Thoracic aorta (tissue), 2 donors: ENCODE data around the gene PALD1. TPM values are rescaled to one million over a fixed set of nuclear protein-coding genes. Genes with fewer than 3 reads are reported as not detected.

ENCODE experiments used
- ATAC-seq: fragments of 150-250 bp; one replicate; pipeline ENCODE4 v1.8.0; 2017; ENCODE audit warnings: low read depth; ENCODE audit not compliant: insufficient number of reproducible peaks, low FRiP score
- DNase-seq: peaks from one replicate; pipeline ENCODE4 v3.0.0-alpha.2; 2020; ENCODE audit warnings: low spot score
- H3K27ac ChIP-seq, 2 donors: fragments of 200-600 bp; sonication (generic); 1 replicate in 1 of 2; 2 replicates in 1 of 2; pipeline ENCODE4 v1.5.1; 2016; ENCODE audit warnings: mild to moderate bottlenecking in 2 of 2, moderate library complexity in 2 of 2
- H3K27me3 ChIP-seq: fragments of 200-600 bp; sonication (generic); replicated peaks from 2 replicates; pipeline ENCODE4 v1.6.0; 2016; ENCODE audit warnings: mild to moderate bottlenecking; ENCODE audit not compliant: insufficient read depth
- H3K36me3 ChIP-seq: fragments of 200-600 bp; sonication (generic); one replicate; pipeline ENCODE4 v1.5.1; 2016
- H3K4me1 ChIP-seq, 2 donors: fragments of 200-600 bp; sonication (generic); 1 replicate in 1 of 2; 2 replicates in 1 of 2; pipeline versions ENCODE4 v1.5.1 to v1.6.0; 2016; ENCODE audit warnings: low read depth in 2 of 2, mild to moderate bottlenecking in 1 of 2; ENCODE audit not compliant: control insufficient read depth in 1 of 2
- H3K4me3 ChIP-seq: fragments of 200-600 bp; sonication (generic); 2 replicates; pipeline ENCODE4 v1.5.1; 2016; ENCODE audit warnings: mild to moderate bottlenecking
- H3K9me3 ChIP-seq: fragments of 200-600 bp; sonication (generic); 2 replicates; pipeline ENCODE4 v1.5.1; 2016
- total RNA-seq, 2 donors: library from RNA; depleted of rRNA; stranded (reverse); fragments of >200 nt; gene quantifications; one replicate each; pipeline versions ENCODE4 v1.1.0 to v1.2.3, GENCODE V29; 2016
- TF ChIP-seq, protein P1 (sequence below): fragments of 200-600 bp; sonication (generic); IDR thresholded peaks from one replicate; pipeline ENCODE4 v1.5.1; 2019; ENCODE audit warnings: antibody characterized with exemption

PALD1 gene
- total RNA-seq, 2 donors from 2014 or later, result 19.5 to 19.7 TPM

DNA sequence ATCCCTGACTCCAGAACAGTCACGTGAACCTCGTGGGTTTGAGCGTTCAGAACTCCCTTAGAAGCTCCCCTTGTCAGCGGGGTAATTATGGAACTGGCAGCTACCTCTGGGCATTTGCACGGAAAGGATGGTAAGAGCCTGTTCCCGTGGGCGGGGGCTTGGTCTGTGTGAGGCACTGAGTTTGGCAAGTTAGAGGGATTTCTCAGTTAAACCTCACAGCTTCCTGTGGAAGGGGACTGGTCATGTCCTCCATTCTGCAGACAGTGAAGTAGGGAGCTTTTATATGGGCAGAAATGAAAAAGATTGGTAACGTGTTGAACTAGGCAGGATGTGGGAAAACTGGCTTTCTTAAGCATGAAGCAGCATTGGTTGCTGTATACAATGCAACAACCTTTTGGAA, 16.0 kb downstream of the PALD1 start:
- TF ChIP-seq, protein P1, sequence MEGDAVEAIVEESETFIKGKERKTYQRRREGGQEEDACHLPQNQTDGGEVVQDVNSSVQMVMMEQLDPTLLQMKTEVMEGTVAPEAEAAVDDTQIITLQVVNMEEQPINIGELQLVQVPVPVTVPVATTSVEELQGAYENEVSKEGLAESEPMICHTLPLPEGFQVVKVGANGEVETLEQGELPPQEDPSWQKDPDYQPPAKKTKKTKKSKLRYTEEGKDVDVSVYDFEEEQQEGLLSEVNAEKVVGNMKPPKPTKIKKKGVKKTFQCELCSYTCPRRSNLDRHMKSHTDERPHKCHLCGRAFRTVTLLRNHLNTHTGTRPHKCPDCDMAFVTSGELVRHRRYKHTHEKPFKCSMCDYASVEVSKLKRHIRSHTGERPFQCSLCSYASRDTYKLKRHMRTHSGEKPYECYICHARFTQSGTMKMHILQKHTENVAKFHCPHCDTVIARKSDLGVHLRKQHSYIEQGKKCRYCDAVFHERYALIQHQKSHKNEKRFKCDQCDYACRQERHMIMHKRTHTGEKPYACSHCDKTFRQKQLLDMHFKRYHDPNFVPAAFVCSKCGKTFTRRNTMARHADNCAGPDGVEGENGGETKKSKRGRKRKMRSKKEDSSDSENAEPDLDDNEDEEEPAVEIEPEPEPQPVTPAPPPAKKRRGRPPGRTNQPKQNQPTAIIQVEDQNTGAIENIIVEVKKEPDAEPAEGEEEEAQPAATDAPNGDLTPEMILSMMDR, result no peak
- peaks cover 5 to 18% of the 10 kb centered on the region in 2 donors for H3K4me1 ChIP-seq

DNA sequence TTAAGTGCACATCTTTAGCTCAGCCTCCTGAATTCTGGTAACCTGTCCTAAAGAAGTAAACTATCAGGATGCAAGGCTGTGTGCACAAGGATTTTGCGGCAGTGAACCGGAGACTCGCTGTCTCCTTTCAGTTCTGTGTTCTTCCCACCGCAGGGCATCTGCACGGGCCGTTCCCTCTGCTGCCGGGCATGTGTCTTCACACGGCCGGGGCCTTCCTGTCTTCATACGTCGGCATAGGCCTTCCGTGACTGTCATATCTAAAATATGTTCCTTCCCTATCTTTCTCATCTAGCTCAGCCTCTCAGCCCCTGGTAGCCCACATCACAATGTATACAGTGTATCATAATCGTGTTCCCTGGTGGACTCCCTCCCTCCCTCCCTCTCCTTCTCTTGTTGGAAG, 16.4 kb downstream of the PALD1 start:
- Histone ChIP-seq H3K4me3 (no peak overlapping the region), H3K27me3 (no peaks in the 10 kb centered on the region), H3K36me3 (no peaks in the 10 kb centered on the region), H3K27ac (no peak overlapping the region), H3K9me3 (no peaks in the 10 kb centered on the region), H3K4me1 (peaks cover 5 to 22% of the 10 kb centered on the region in 2 donors)
- DNase-seq (no peak), ATAC-seq (no peak)
- TF ChIP-seq, protein P1, result no peak

More for the DNA sequence above, 16.0 kb downstream of the PALD1 start:
- Histone ChIP-seq H3K27me3 (no peaks in the 10 kb centered on the region), H3K36me3 (no peaks in the 10 kb centered on the region), H3K9me3 (no peaks in the 10 kb centered on the region), H3K4me3 (no peak overlapping the region), H3K27ac (peak overlapping the region in 1 of 2 donors; percentile 7)
- ATAC-seq, result no peak
- DNase-seq, result no peak

DNA sequence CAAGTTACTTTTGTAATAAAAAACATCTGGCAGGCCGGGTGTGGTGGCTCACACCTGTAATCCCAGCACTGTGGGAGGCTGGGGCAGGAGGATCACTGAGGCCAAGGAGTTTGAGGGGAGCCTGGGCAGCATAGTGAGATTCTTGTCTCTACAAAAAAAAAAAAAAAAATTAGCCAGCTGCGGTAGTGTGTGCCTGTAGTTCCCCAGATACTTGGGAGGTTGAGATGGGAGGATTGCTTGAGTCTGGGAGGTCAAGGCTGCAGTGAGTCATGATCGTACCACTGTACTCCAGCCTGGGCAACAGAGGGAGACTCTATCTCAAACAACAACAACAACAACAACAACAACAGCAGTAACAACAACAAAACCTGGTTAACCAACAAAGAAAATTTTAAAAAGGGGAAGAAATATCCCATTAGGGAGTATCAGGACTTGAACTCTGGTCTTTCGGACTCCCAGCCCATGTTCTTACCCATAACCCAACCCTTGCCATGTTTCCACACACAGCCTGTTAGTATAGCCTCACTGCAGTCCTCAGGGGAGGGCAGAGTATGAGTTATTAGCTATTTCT, 17.2 kb downstream of the PALD1 start:
- H3K27me3 ChIP-seq, result no peaks in the 10 kb centered on the region
- H3K9me3 ChIP-seq, result no peaks in the 10 kb centered on the region
- H3K4me1 ChIP-seq, result peaks cover 5 to 28% of the 10 kb centered on the region in 2 donors
- no peak for ATAC-seq
- TF ChIP-seq, protein P1, result no peak
- H3K27ac ChIP-seq, result no peak overlapping the region
- no peaks in the 10 kb centered on the region for H3K36me3 ChIP-seq
- no peak overlapping the region for H3K4me3 ChIP-seq
- DNase-seq, result no peak

DNA sequence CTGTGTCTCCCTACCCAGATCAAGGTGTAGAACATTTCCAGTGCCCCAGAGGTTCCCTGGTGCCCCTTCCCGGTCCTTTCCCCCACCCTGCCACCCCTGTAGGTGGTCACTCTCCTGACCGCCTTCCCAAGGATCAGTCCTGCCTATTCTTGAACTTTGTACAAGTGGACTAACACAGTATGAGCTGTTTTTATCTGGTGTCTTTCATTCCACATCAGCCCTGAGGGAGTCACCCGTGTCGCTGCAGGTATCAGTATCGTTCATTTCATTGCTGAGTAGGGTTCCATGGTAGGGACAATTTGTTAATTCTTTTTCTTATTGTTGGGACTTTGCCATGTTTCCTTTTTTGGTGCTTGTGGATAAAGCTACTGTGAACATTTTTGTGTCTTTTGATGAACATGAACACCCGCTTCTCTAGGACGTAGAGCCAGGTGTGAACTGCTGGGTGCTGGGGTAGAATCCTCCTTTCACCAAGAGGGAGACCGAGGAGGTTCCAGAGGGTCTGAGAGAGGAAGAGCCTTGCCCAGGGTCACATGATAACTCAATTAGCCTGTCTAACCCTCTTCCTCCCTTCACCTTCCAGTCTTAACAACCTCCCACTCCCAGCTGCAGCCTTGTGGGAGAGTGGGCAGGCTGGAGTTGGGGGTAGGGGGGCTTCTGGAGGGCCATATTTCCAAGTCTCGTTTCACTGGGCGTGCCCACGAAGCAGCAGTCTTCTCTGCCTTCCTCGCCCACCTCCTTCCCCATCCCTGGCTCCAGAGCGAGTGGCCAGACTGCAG, 18.0 kb downstream of the PALD1 start:
- TF ChIP-seq, protein P1, result no peak
- no peak overlapping the region for H3K27ac ChIP-seq
- H3K4me3 ChIP-seq, result no peak overlapping the region
- H3K4me1 ChIP-seq, result peaks cover 5 to 28% of the 10 kb centered on the region in 2 donors
- H3K36me3 ChIP-seq, result no peaks in the 10 kb centered on the region
- DNase-seq, result no peak
- no peak for ATAC-seq
- no peaks in the 10 kb centered on the region for H3K9me3 ChIP-seq
- H3K27me3 ChIP-seq, result no peaks in the 10 kb centered on the region

DNA sequence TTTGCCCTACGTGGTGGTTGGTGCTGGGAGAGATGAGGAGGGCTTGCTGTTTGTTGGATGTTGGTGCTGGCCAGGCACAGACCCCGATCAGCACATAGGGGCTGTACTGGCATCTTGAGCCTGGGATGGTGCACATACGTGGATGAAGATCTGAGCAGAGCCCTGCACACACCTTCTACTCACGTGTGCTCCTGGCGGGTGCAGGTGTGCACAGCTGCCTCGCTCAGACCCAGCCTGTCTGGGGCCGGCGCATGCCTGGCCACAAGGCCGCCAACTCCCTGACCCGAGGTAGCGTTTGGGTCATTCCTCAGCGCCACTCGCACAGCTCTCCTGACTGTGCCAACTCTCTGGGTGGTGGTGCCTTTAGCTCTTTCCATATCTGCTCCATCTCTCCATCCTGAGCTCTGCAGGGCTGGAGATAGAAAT, 18.6 kb downstream of the PALD1 start:
- H3K4me1 ChIP-seq, result peaks cover 5 to 28% of the 10 kb centered on the region in 2 donors
- TF ChIP-seq, protein P1, result no peak
- H3K36me3 ChIP-seq, result no peaks in the 10 kb centered on the region
- DNase-seq, result no peak
- H3K27me3 ChIP-seq, result no peaks in the 10 kb centered on the region
- H3K4me3 ChIP-seq, result no peak overlapping the region
- ATAC-seq, result no peak
- no peaks in the 10 kb centered on the region for H3K9me3 ChIP-seq
- no peak overlapping the region for H3K27ac ChIP-seq
